Measurements from ENCODE around the gene GDNF.

GRCh38 chr5:37834542-37835379 lies 5.1 kb downstream of the GDNF start:
- TF ChIP-seq POLR2A (IDR thresholded peaks at IDR 0.05; ENCODE audit: low read depth) (no peak), CTCF (IDR thresholded peaks at IDR 0.05) (no peak)
